Fibroblast of villous mesenchyme (primary cell): ENCODE data around the gene SEMA3F. TPM values are rescaled to one million over a fixed set of nuclear protein-coding genes. Genes with fewer than 3 reads are reported as not detected.

Experiments used
- DNase-seq: peaks from one replicate; pipeline ENCODE4 v3.0.0-alpha.2; 2010; ENCODE audit warnings: low read depth
- H3K4me3 ChIP-seq: 2 replicates; pipeline ENCODE4 v1.5.1; 2011; ENCODE audit warnings: low read depth, mild to moderate bottlenecking, low read length
- total RNA-seq: library from RNA; depleted of rRNA; stranded (reverse); fragments of >200 nt; gene quantifications from 2 replicates; pipeline ENCODE4 v1.2.3, GENCODE V29; 2012
- TF ChIP-seq, protein P1 (sequence below): IDR thresholded peaks from 2 replicates; pipeline ENCODE4 v1.5.1; 2012; ENCODE audit warnings: low read depth, mild to moderate bottlenecking, low read length; ENCODE audit not compliant: insufficient read depth

SEMA3F gene
- total RNA-seq, 1 donor: 0.86 TPM

DNA sequence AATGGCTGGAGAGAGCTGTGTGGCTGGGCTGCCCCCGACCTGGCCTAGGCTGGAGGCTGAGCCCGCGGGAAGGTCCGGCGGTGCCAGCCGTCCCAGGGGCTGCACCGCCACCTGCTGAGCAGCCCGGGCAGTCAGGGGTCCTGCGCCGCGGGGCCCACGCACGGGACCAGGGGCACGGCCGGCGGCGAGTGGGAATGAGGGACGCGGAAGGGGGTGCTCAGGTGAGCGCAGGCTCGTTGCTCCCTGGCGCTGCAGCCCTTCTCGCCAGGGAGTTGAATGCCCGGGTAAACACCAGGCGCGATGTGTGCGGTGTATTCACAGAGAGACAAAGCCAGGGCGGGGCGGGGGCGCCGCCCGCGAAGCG is 666 bp upstream of the SEMA3F start:
- H3K4me3 ChIP-seq: no peak overlapping the region
- TF ChIP-seq, protein P1, sequence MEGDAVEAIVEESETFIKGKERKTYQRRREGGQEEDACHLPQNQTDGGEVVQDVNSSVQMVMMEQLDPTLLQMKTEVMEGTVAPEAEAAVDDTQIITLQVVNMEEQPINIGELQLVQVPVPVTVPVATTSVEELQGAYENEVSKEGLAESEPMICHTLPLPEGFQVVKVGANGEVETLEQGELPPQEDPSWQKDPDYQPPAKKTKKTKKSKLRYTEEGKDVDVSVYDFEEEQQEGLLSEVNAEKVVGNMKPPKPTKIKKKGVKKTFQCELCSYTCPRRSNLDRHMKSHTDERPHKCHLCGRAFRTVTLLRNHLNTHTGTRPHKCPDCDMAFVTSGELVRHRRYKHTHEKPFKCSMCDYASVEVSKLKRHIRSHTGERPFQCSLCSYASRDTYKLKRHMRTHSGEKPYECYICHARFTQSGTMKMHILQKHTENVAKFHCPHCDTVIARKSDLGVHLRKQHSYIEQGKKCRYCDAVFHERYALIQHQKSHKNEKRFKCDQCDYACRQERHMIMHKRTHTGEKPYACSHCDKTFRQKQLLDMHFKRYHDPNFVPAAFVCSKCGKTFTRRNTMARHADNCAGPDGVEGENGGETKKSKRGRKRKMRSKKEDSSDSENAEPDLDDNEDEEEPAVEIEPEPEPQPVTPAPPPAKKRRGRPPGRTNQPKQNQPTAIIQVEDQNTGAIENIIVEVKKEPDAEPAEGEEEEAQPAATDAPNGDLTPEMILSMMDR: peak; percentile 17
- no peak for DNase-seq

DNA sequence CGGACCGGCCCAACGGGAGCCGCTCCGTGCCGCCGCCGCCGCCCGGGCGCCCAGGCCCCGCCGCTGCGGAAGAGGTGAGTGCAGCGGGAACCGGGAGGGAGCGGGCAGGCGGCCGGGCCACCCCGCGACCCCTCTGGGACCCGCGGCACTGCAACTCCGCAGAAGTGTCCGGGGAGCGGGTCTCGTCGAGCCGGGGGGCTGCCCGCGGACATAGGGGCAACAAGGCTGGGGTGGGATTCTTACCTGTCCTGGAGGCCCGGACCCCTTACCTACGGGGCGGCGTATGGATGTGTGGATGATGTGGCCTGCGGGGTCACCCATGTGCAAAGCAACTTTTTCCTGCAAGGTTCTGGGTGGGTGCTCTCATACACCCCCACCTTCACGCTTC is 361 bp downstream of the SEMA3F start:
- peak overlapping the region; percentile 9 for H3K4me3 ChIP-seq
- DNase-seq: no peak
- TF ChIP-seq, protein P1: no peak

DNA sequence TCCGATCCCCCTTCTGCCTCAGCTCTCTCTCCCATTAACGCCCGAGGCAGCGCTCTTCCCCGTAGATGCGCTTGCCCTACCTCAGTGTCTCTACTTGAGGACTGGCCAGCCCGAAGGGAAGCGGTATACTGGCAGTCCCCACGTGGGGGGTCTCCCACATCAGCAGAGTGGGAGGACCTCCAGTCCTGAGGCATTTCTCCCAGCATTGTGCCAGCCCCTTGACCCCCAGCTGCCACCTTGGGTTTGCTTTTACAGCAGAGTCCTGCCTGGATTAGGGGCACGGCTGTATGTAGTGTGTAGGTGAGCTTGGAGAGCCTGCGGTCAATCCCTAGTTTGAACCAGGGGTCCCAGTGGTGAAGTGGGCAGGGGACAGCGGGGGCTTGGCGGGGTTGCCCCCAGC is 767 bp downstream of the SEMA3F start:
- DNase-seq: no peak
- TF ChIP-seq, protein P1: no peak
- no peak overlapping the region for H3K4me3 ChIP-seq

DNA sequence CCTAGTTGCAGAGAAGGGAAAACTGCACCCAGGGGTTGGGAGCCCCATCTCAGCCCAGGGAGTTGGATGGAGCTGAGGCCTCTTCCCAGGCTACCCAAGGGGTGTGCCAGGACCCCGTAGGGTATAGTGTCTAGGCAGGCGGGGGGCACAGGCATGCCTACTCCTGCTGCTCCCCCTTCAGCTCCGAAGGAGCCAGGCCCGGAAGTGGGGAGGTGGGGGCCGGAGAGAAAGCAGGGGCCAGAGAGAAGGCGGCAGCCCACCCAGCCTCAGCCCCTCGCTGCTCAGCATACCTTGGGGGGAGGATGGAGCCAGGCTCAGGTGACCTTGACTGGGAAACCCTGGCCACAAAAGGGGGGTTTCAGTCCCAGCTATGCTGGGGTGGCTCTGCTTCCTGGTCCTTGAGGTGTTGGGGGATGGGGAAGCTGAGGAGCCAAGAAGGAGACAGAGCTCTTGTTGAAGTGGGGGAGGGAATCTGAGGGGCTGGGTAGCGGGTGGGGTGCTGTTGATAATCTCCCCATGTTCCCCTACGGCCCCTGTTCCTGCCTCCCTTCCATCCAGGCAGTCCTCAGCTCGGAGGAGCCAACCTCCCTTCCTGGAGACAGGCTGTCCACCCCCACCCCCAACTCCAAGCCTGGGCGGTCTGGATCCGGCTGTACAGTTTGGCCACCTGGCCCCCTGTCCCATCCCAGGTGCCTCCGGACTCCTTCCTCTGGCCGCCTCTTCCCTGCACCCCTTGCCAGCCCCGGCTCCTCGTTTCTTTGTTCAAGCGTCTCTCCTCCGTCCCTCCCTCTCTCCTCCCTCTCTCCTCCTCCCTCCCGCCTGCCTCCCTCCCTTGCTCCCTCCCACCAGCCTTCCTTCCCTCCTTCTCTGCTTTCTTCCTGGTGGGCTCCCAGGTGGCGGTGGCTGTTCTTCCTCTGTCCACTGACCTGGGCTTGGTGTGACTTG is 1.7 kb downstream of the SEMA3F start:
- no peak for DNase-seq
- H3K4me3 ChIP-seq: no peak overlapping the region
- TF ChIP-seq, protein P1: no peak

GRCh38 chr3:50157827-50158529 is 2.9 kb downstream of the SEMA3F start:
- DNase-seq: no peak
- TF ChIP-seq, protein P1: no peak
- no peak overlapping the region for H3K4me3 ChIP-seq

DNA sequence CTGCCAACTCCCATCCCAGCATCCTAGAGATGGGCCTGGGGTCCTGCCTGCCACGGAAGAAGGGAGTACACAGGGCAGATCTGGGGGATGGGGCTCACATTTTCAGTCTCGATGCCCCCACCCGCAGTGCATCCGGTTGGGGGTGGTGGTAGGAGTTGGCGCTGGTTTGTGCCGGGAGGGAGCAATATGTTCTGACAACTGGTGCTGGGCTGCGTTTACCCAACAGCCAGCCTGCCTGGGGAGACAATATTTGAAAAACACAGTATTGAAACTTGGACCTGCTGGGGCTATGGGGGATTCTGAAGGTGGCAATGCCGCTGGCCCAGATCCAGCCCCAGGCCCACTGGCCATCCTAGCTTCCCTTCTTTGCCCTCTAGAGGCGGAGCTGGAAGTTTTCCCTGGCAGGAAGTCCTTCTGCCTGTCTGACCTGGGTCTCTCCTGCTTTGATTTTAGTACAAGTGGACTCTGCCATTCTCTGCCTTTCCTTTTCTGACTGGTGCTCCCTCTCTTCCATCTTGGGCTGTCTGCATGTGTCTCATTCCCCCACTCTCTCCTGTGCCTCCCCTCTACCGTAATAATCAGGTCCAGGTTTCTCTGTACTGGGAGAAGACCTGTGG is 3.5 kb downstream of the SEMA3F start:
- TF ChIP-seq, protein P1: no peak
- DNase-seq: no peak
- no peak overlapping the region for H3K4me3 ChIP-seq
